HG02852 (cell line): ENCODE measurements around the gene NT5E.
"Not testable (repeated sequence)": the region's sequence is repeated elsewhere in the genome, so short reads cannot be mapped to it uniquely, and the experiment has no call there.

Source experiments
- ATAC-seq: cut with Tn5 transposase; IDR thresholded peaks from one replicate; pipeline ENCODE4 v1.9.1; 2021; ENCODE audit warnings: mild to moderate bottlenecking, moderate library complexity; ENCODE audit not compliant: unreplicated experiment

Gene NT5E

GRCh38 chr6:85449818-85450759 is at the start of gene NT5E:
Gene NT5E (plus strand): TSS chr6:85450083. CDS start chr6:85450140, 57 bp downstream.
- ATAC-seq = peak; percentile 72

GRCh38 chr6:85400331-85400730 is 49.6 kb upstream of the NT5E start:
- ATAC-seq = no peak

- no peak for ATAC-seq
Observed at GRCh38 chr6:85401186-85402021, 48.5 kb upstream of the NT5E start.

GRCh38 chr6:85402071-85402470 is 47.8 kb upstream of the NT5E start:
- ATAC-seq = no peak

- no peak for ATAC-seq
Observed at GRCh38 chr6:85402922-85403321, 47.0 kb upstream of the NT5E start.

GRCh38 chr6:85403331-85404015 is 46.4 kb upstream of the NT5E start:
- ATAC-seq = no peak

GRCh38 chr6:85404016-85404563 is 45.8 kb upstream of the NT5E start:
- ATAC-seq = not testable (repeated sequence)

GRCh38 chr6:85404564-85405174 is 45.2 kb upstream of the NT5E start:
- no peak for ATAC-seq

GRCh38 chr6:85405175-85405852 is 44.6 kb upstream of the NT5E start:
- ATAC-seq = no peak

- no peak for ATAC-seq
Observed at GRCh38 chr6:85405853-85406198, 44.1 kb upstream of the NT5E start.

GRCh38 chr6:85406641-85407075 is 43.2 kb upstream of the NT5E start:
- no peak for ATAC-seq

- ATAC-seq = no peak
Observed at GRCh38 chr6:85408039-85408438, 41.8 kb upstream of the NT5E start.

GRCh38 chr6:85412911-85413430 is 36.9 kb upstream of the NT5E start:
- no peak for ATAC-seq

- no peak for ATAC-seq
Observed at GRCh38 chr6:85416049-85416448, 33.8 kb upstream of the NT5E start.

GRCh38 chr6:85416766-85417165 is 33.1 kb upstream of the NT5E start:
- ATAC-seq = no peak

- no peak for ATAC-seq
Observed at GRCh38 chr6:85417336-85417735, 32.5 kb upstream of the NT5E start.

GRCh38 chr6:85418059-85418458 is 31.8 kb upstream of the NT5E start:
- no peak for ATAC-seq

- peak; percentile 62 for ATAC-seq
Observed at GRCh38 chr6:85419046-85419759, 30.7 kb upstream of the NT5E start.

- ATAC-seq = no peak
Observed at GRCh38 chr6:85420551-85420950, 29.3 kb upstream of the NT5E start.
